ENCODE data around the gene APEX2. TPM values are rescaled to one million over a fixed set of nuclear protein-coding genes. Genes with fewer than 3 reads are reported as not detected.

Gene APEX2
- total RNA-seq, 1 donor from 2014 or later: 10.9 TPM

GRCh38 chrX:55056820-55057674 lies 56.9 kb downstream of the APEX2 start:
- DNase-seq (ENCODE audit: low spot score): no peak
- TF ChIP-seq CTCF (IDR thresholded peaks at IDR 0.05): no peak
- Mint-ChIP-seq H3K9me3 (ENCODE audit: low read depth) (peaks cover 21% of the 10 kb centered on the region), H3K27ac (ENCODE audit: unreplicated experiment) (peak overlapping the region; percentile 91), H3K36me3 (ENCODE audit: low read depth) (peaks cover 3% of the 10 kb centered on the region), H3K4me1 (ENCODE audit: low read depth) (peaks cover 16% of the 10 kb centered on the region), H3K4me3 (ENCODE audit: unreplicated experiment) (peak overlapping the region; percentile 38), H3K27me3 (ENCODE audit: low read depth) (no peaks in the 10 kb centered on the region)

GRCh38 chrX:55057675-55058249 lies 57.6 kb downstream of the APEX2 start:
- no peak overlapping the region for H3K27ac Mint-ChIP-seq (ENCODE audit: unreplicated experiment)
- H3K27me3 Mint-ChIP-seq (ENCODE audit: low read depth): no peaks in the 10 kb centered on the region
- H3K36me3 Mint-ChIP-seq (ENCODE audit: low read depth): peaks cover 3% of the 10 kb centered on the region
- peak overlapping the region; percentile 38 for H3K4me3 Mint-ChIP-seq (ENCODE audit: unreplicated experiment)
- peak; percentile 87 for TF ChIP-seq CTCF (IDR thresholded peaks at IDR 0.05)
- DNase-seq (ENCODE audit: low spot score): no peak
- peaks cover 21% of the 10 kb centered on the region for H3K9me3 Mint-ChIP-seq (ENCODE audit: low read depth)
- peaks cover 16% of the 10 kb centered on the region for H3K4me1 Mint-ChIP-seq (ENCODE audit: low read depth)

Other genes starting within 250 kb of the APEX2 start
- gene ITIH6, start 202.1 kb upstream of the APEX2 start, total RNA-seq: 0.08 to 0.15 TPM in 2 of 3 replicates, not detected in the other
- gene MAGED2, start 192.6 kb upstream of the APEX2 start, total RNA-seq: 467 to 469 TPM (median 467 TPM) in 3 replicates
- gene TRO, start 79.5 kb upstream of the APEX2 start, total RNA-seq: 60.4 to 105 TPM (median 66.1 TPM) in 3 replicates
- 0.25 to 0.31 TPM in 2 of 3 replicates, not detected in the other for gene PFKFB1, start 6.2 kb upstream of the APEX2 start, total RNA-seq
- gene ALAS2, start 30.6 kb downstream of the APEX2 start, total RNA-seq: not detected in 3 replicates
- gene PAGE2B, start 74.7 kb downstream of the APEX2 start, total RNA-seq: not detected in 3 replicates
- not detected in 3 replicates for gene PAGE2, start 88.7 kb downstream of the APEX2 start, total RNA-seq
- gene PAGE5, start 220.0 kb downstream of the APEX2 start, total RNA-seq: not detected in 3 replicates

All from chondrocyte (in vitro differentiated cells).